HEK293 (cell line): Measurements from ENCODE around the gene CACNA1C.

Experiments
- CTCF ChIA-PET: fragments of 350-600 bp; formaldehyde crosslinking; extraction: SDS; loops from one replicate; lab custom pipeline; 2021; ENCODE audit warnings: antibody characterized with exemption; lab: Yijun Ruan, JAX
- POLR2A ChIA-PET: fragments of 300-600 bp; formaldehyde crosslinking; extraction: SDS; loops from one replicate; lab custom pipeline; 2020; ENCODE audit warnings: antibody characterized with exemption, inconsistent platforms; lab: Yijun Ruan, JAX
- H3K27ac ChIP-seq: fragments of 200-500 bp; sonication (Bioruptor generic); 2 replicates; pipeline ENCODE4 v1.5.1; 2014; ENCODE audit warnings: low read depth, low read length, control low read depth, inconsistent platforms; ENCODE audit errors: extremely low read depth
- H3K36me3 ChIP-seq, 2 experiments: fragments of 200-500 bp in 1 of 2; sonication (Bioruptor generic) in 1 of 2; 1 replicate in 1 of 2; 2 replicates in 1 of 2; pipeline ENCODE4 v1.5.1; 2014 to 2017; ENCODE audit warnings: inconsistent platforms in 2 of 2, low read length in 2 of 2; ENCODE audit not compliant: control insufficient read depth in 2 of 2, insufficient read depth in 1 of 2
- H3K4me1 ChIP-seq: fragments of 200-500 bp; sonication (Bioruptor generic); 2 replicates; pipeline ENCODE4 v1.5.1; 2014; ENCODE audit warnings: mild to moderate bottlenecking, low read length, inconsistent platforms; ENCODE audit not compliant: control insufficient read depth, insufficient read depth
- H3K4me3 ChIP-seq: 2 replicates; pipeline ENCODE4 v1.5.1; 2011; ENCODE audit warnings: low read depth, mild to moderate bottlenecking, control low read depth, low read length, moderate library complexity
- H3K9me3 ChIP-seq: fragments of 200-500 bp; sonication (Bioruptor generic); 2 replicates; pipeline ENCODE4 v1.5.1; 2014; ENCODE audit warnings: low read depth, low read length, inconsistent platforms; ENCODE audit not compliant: control insufficient read depth, insufficient read depth
- GFI1B ChIP-seq: fragments of 450-650 bp; formaldehyde crosslinking; IDR thresholded peaks from 2 replicates; pipeline ENCODE4 v1.5.1; 2016; ENCODE audit warnings: missing biosample characterization, missing genetic modification characterization
- HOXA7 ChIP-seq: sonication (generic); formaldehyde crosslinking; IDR thresholded peaks from 2 replicates; pipeline ENCODE4 v1.8.1; 2022; ENCODE audit warnings: missing genetic modification reagents, borderline replicate concordance
- OSR2 ChIP-seq: fragments of 450-650 bp; formaldehyde crosslinking; IDR thresholded peaks from 2 replicates; pipeline ENCODE4 v1.5.1; 2016; ENCODE audit warnings: missing biosample characterization, missing genetic modification characterization
- SP2 ChIP-seq: fragments of 450-650 bp; formaldehyde crosslinking; IDR thresholded peaks from 2 replicates; pipeline ENCODE4 v1.5.1; 2016; ENCODE audit warnings: missing biosample characterization, missing genetic modification characterization
- TCF7L2 ChIP-seq: IDR thresholded peaks from 2 replicates; pipeline ENCODE4 v1.6.1; 2011; ENCODE audit warnings: low read depth, mild to moderate bottlenecking, inconsistent platforms, low read length, moderate library complexity, borderline replicate concordance
- YY2 ChIP-seq: fragments of 450-650 bp; formaldehyde crosslinking; IDR thresholded peaks from 2 replicates; pipeline ENCODE4 v1.5.1; 2016; ENCODE audit warnings: missing biosample characterization, missing genetic modification characterization
- ZBTB10 ChIP-seq: fragments of 450-650 bp; formaldehyde crosslinking; IDR thresholded peaks from 2 replicates; pipeline ENCODE4 v1.5.1; 2016; ENCODE audit warnings: missing biosample characterization, missing genetic modification characterization
- ZBTB8A ChIP-seq: fragments of 450-650 bp; formaldehyde crosslinking; IDR thresholded peaks from 2 replicates; pipeline ENCODE4 v1.5.1; 2016; ENCODE audit warnings: missing biosample characterization, missing genetic modification characterization
- ZNF169 ChIP-seq: fragments of 450-650 bp; formaldehyde crosslinking; IDR thresholded peaks from 2 replicates; pipeline ENCODE4 v1.5.1; 2016; ENCODE audit warnings: missing biosample characterization, missing genetic modification characterization
- ZNF174 ChIP-seq: fragments of 450-650 bp; formaldehyde crosslinking; IDR thresholded peaks from 2 replicates; pipeline ENCODE4 v1.5.0; 2017; ENCODE audit warnings: missing biosample characterization, mild to moderate bottlenecking, missing genetic modification characterization
- ZNF175 ChIP-seq: fragments of 450-650 bp; formaldehyde crosslinking; IDR thresholded peaks from 2 replicates; pipeline ENCODE4 v1.5.1; 2016; ENCODE audit warnings: missing biosample characterization, missing genetic modification characterization
- ZNF211 ChIP-seq: fragments of 450-650 bp; formaldehyde crosslinking; IDR thresholded peaks from 2 replicates; pipeline ENCODE4 v1.5.1; 2016; ENCODE audit warnings: low read depth, missing biosample characterization, missing genetic modification characterization
- ZNF239 ChIP-seq: fragments of 450-650 bp; formaldehyde crosslinking; IDR thresholded peaks from 2 replicates; pipeline ENCODE4 v1.5.1; 2016; ENCODE audit warnings: missing biosample characterization, missing genetic modification characterization
- ZNF302 ChIP-seq: fragments of 450-650 bp; formaldehyde crosslinking; IDR thresholded peaks from 2 replicates; pipeline ENCODE4 v1.5.1; 2016; ENCODE audit warnings: missing biosample characterization, missing genetic modification characterization, low read depth
- ZNF350 ChIP-seq: fragments of 450-650 bp; formaldehyde crosslinking; IDR thresholded peaks from 2 replicates; pipeline ENCODE4 v1.5.0; 2017; ENCODE audit warnings: missing biosample characterization, mild to moderate bottlenecking, missing genetic modification characterization
- ZNF354C ChIP-seq: fragments of 450-650 bp; formaldehyde crosslinking; IDR thresholded peaks from 2 replicates; pipeline ENCODE4 v1.5.1; 2016; ENCODE audit warnings: missing biosample characterization, missing genetic modification characterization, low read depth, borderline replicate concordance
- ZNF544 ChIP-seq: fragments of 450-650 bp; formaldehyde crosslinking; IDR thresholded peaks from 2 replicates; pipeline ENCODE4 v1.5.0; 2017; ENCODE audit warnings: missing biosample characterization, missing genetic modification characterization
- ZNF555 ChIP-seq: fragments of 450-650 bp; formaldehyde crosslinking; conservative IDR thresholded peaks from 2 replicates; pipeline ENCODE4 v1.5.1; 2017; ENCODE audit warnings: missing biosample characterization, mild to moderate bottlenecking, missing genetic modification characterization, inconsistent platforms
- ZNF658 ChIP-seq: fragments of 450-650 bp; formaldehyde crosslinking; IDR thresholded peaks from 2 replicates; pipeline ENCODE4; 2016; ENCODE audit warnings: missing biosample characterization, missing genetic modification characterization
- ZNF707 ChIP-seq: fragments of 450-650 bp; formaldehyde crosslinking; IDR thresholded peaks from 2 replicates; pipeline ENCODE4 v1.5.1; 2016; ENCODE audit warnings: missing biosample characterization, missing genetic modification characterization
- ZSCAN5A ChIP-seq: fragments of 450-650 bp; formaldehyde crosslinking; IDR thresholded peaks from 2 replicates; pipeline ENCODE4 v1.5.1; 2016; ENCODE audit warnings: missing biosample characterization, missing genetic modification characterization
- TF ChIP-seq, protein P1 (sequence below): fragments of 450-650 bp; formaldehyde crosslinking; conservative IDR thresholded peaks from 2 replicates; pipeline ENCODE4 v1.5.1; 2016; ENCODE audit warnings: low read depth, missing biosample characterization, missing genetic modification characterization
- TF ChIP-seq, protein P2 (sequence below): fragments of 450-650 bp; formaldehyde crosslinking; IDR thresholded peaks from 2 replicates; pipeline ENCODE4 v1.5.1; 2016; ENCODE audit warnings: missing biosample characterization, missing genetic modification characterization

The CACNA1C gene

GRCh38 chr12:2539938-2540337 lies 487.2 kb downstream of the CACNA1C start (continued):
- TF ChIP-seq, protein P1, sequence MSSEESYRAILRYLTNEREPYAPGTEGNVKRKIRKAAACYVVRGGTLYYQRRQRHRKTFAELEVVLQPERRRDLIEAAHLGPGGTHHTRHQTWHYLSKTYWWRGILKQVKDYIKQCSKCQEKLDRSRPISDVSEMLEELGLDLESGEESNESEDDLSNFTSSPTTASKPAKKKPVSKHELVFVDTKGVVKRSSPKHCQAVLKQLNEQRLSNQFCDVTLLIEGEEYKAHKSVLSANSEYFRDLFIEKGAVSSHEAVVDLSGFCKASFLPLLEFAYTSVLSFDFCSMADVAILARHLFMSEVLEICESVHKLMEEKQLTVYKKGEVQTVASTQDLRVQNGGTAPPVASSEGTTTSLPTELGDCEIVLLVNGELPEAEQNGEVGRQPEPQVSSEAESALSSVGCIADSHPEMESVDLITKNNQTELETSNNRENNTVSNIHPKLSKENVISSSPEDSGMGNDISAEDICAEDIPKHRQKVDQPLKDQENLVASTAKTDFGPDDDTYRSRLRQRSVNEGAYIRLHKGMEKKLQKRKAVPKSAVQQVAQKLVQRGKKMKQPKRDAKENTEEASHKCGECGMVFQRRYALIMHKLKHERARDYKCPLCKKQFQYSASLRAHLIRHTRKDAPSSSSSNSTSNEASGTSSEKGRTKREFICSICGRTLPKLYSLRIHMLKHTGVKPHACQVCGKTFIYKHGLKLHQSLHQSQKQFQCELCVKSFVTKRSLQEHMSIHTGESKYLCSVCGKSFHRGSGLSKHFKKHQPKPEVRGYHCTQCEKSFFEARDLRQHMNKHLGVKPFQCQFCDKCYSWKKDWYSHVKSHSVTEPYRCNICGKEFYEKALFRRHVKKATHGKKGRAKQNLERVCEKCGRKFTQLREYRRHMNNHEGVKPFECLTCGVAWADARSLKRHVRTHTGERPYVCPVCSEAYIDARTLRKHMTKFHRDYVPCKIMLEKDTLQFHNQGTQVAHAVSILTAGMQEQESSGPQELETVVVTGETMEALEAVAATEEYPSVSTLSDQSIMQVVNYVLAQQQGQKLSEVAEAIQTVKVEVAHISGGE (tag by site-specific recombination): no peak
- TF ChIP-seq ZNF354C (tag by site-specific recombination) (no peak), ZNF169 (tag by site-specific recombination) (no peak)
- TF ChIP-seq, all 188 proteins: peak for 0

DNA sequence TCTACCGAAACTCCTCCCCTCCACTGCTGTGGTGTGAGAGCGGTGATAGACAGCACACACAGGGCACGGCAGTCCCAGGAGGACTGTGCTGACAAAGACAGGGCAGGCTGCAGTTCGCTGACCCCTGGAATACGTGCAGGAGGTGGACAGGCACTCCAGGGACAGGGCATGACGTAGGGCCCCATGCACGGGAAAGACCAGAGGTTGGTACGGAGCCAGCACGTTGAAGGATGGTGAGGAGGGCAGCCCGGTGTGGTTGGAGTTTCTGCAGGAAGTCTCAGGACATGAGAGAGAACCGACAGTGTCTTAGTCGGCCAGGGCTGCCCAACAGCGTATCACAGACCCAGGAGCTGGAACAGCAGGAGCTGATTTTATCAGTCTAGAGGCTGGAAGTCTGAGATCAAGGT lies 487.8 kb downstream of the CACNA1C start:
- CTCF ChIA-PET: no interaction called here
- Histone ChIP-seq H3K4me1 (peaks cover 2% of the 10 kb centered on the region; the same call in 1 of the 2 replicates), H3K36me3 (no peaks in the 10 kb centered on the region), H3K27ac (no peak overlapping the region), H3K4me3 (no peak overlapping the region), H3K9me3 (no peaks in the 10 kb centered on the region)
- POLR2A ChIA-PET: no interaction called here
- TF ChIP-seq ZNF174: no peak
- no peak for TF ChIP-seq SP2 (tag by site-specific recombination)
- TF ChIP-seq ZNF707: no peak
- no peak for TF ChIP-seq ZNF544
- no peak for TF ChIP-seq YY2 (tag by site-specific recombination)
- TF ChIP-seq GFI1B: no peak
- no peak for TF ChIP-seq OSR2
- TF ChIP-seq, protein P2, sequence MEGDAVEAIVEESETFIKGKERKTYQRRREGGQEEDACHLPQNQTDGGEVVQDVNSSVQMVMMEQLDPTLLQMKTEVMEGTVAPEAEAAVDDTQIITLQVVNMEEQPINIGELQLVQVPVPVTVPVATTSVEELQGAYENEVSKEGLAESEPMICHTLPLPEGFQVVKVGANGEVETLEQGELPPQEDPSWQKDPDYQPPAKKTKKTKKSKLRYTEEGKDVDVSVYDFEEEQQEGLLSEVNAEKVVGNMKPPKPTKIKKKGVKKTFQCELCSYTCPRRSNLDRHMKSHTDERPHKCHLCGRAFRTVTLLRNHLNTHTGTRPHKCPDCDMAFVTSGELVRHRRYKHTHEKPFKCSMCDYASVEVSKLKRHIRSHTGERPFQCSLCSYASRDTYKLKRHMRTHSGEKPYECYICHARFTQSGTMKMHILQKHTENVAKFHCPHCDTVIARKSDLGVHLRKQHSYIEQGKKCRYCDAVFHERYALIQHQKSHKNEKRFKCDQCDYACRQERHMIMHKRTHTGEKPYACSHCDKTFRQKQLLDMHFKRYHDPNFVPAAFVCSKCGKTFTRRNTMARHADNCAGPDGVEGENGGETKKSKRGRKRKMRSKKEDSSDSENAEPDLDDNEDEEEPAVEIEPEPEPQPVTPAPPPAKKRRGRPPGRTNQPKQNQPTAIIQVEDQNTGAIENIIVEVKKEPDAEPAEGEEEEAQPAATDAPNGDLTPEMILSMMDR (tag by site-specific recombination): no peak
- TF ChIP-seq TCF7L2: no peak
- TF ChIP-seq, all 188 proteins: peak for 0

- H3K4me1 ChIP-seq: no peaks in the 10 kb centered on the region
- ChIA-PET CTCF (no interaction called here), POLR2A (no interaction called here)
- no peaks in the 10 kb centered on the region for H3K36me3 ChIP-seq
- no peak overlapping the region for H3K27ac ChIP-seq
- H3K4me3 ChIP-seq: no peak overlapping the region
- no peaks in the 10 kb centered on the region for H3K9me3 ChIP-seq
- no peak for TF ChIP-seq ZNF555 (tag by site-specific recombination)
- TF ChIP-seq ZBTB8A (tag by site-specific recombination): no peak
- TF ChIP-seq ZNF354C (tag by site-specific recombination): no peak
- no peak for TF ChIP-seq ZNF658 (tag by site-specific recombination)
- no peak for TF ChIP-seq ZNF239 (tag by site-specific recombination)
- no peak for TF ChIP-seq ZBTB10 (tag by site-specific recombination)
- TF ChIP-seq ZNF350 (tag by site-specific recombination): no peak
- no peak for TF ChIP-seq ZNF211 (tag by site-specific recombination)
- TF ChIP-seq ZNF175 (tag by site-specific recombination): no peak
- TF ChIP-seq ZSCAN5A (tag by site-specific recombination): no peak
- no peak for TF ChIP-seq HOXA7 (CRISPR knock-in tag)
- no peak for TF ChIP-seq ZNF302 (tag by site-specific recombination)
Observed at GRCh38 chr12:2541631-2542204, 488.9 kb downstream of the CACNA1C start.
